Stomach (tissue), 4 donors: ENCODE results near the gene ATP2A3.

Experiments used
- POLR2A ChIP-seq, 4 donors: fragments of 450-650 bp; IDR thresholded peaks; one replicate each; pipeline ENCODE4 v1.6.1; 2016; ENCODE audit warnings: antibody characterized with exemption in 4 of 4, control low read depth in 2 of 4, mild to moderate bottlenecking in 1 of 4, moderate library complexity in 1 of 4
- POLR2AphosphoS5 ChIP-seq, 3 donors: sonication (generic); formaldehyde crosslinking; IDR thresholded peaks; one replicate each; pipeline ENCODE4 v1.6.1; 2016; ENCODE audit warnings: antibody characterized with exemption in 3 of 3

DNA sequence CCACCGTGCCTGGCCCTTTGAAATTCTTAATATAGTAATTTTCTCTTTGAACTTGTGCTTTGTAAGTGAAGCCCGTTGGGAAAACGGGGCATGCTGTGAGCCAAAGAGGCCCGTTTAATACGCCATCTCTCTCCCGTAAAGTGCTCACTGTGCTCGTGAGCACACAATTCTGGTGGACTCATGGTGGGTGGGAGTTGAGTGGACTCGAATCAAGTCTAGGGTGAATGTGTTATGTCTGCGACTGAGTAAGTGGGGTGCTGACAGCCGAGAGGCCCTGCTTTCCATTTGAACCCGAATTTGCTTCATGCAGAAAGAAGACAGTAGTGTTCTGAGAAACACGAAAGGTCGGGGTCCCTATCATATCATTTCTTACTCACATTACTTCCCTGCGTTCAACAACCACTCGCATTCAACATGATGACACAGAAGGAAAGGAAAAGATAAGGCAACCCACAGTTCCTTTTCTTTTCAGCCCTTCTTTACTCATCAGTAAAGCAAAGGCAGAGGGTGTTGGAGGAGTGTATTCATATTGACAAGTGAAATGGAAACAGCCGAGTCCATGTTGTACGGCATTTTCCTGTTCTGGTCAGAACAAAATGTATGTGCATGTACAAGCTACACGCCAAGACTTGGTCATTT lies 4.8 kb upstream of the ATP2A3 start:
- TF ChIP-seq POLR2AphosphoS5 (IDR thresholded peaks at IDR 0.05) = no peak
- no peak for TF ChIP-seq POLR2A (IDR thresholded peaks at IDR 0.05)
